AG04449 (cell line): ENCODE data around the gene IQSEC3.

Source experiments
- CTCF ChIA-PET: fragments of 350-600 bp; formaldehyde crosslinking; extraction: SDS; loops from one replicate; lab custom pipeline; 2021; ENCODE audit warnings: antibody characterized with exemption; lab: Yijun Ruan, JAX
- POLR2A ChIA-PET: fragments of 400-600, 350-600 bp; formaldehyde crosslinking; extraction: SDS; loops from one replicate; lab custom pipeline; 2020; ENCODE audit warnings: antibody characterized with exemption, inconsistent platforms; lab: Yijun Ruan, JAX
- DNase-seq: peaks from one replicate; pipeline ENCODE4 v3.0.0-alpha.2; 2010; ENCODE audit warnings: low read depth, low spot score
- H3K4me3 ChIP-seq: 2 replicates; pipeline ENCODE4 v1.5.1; 2011; ENCODE audit warnings: low read depth, mild to moderate bottlenecking, control low read depth, low read length
- TF ChIP-seq, protein P1 (sequence below): IDR thresholded peaks from one replicate; pipeline ENCODE4 v1.5.1; 2011; ENCODE audit warnings: mild to moderate bottlenecking, moderate library complexity, low read length, control low read depth, inconsistent platforms; ENCODE audit not compliant: insufficient read depth; ENCODE audit errors: missing control alignments

IQSEC3 gene

DNA sequence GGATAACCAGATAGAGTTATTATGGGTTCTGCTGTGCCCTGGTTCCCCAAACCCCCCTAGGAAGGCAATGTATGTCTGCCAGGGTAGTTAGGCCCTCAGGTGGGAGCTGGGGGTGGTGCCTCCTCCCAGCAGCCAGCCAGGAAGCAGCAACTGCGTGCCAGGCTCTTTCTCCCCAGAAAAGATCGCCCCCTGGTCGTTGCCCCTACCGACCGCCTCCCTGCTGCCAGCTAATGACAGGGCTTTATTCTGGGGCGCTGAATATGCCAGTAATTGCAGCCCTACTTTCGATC lies 36.3 kb downstream of the IQSEC3 start:
- H3K4me3 ChIP-seq: no peak overlapping the region
- DNase-seq: no peak
- CTCF ChIA-PET: no interaction called here
- POLR2A ChIA-PET: no interaction called here
- TF ChIP-seq, protein P1, sequence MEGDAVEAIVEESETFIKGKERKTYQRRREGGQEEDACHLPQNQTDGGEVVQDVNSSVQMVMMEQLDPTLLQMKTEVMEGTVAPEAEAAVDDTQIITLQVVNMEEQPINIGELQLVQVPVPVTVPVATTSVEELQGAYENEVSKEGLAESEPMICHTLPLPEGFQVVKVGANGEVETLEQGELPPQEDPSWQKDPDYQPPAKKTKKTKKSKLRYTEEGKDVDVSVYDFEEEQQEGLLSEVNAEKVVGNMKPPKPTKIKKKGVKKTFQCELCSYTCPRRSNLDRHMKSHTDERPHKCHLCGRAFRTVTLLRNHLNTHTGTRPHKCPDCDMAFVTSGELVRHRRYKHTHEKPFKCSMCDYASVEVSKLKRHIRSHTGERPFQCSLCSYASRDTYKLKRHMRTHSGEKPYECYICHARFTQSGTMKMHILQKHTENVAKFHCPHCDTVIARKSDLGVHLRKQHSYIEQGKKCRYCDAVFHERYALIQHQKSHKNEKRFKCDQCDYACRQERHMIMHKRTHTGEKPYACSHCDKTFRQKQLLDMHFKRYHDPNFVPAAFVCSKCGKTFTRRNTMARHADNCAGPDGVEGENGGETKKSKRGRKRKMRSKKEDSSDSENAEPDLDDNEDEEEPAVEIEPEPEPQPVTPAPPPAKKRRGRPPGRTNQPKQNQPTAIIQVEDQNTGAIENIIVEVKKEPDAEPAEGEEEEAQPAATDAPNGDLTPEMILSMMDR: no peak

DNA sequence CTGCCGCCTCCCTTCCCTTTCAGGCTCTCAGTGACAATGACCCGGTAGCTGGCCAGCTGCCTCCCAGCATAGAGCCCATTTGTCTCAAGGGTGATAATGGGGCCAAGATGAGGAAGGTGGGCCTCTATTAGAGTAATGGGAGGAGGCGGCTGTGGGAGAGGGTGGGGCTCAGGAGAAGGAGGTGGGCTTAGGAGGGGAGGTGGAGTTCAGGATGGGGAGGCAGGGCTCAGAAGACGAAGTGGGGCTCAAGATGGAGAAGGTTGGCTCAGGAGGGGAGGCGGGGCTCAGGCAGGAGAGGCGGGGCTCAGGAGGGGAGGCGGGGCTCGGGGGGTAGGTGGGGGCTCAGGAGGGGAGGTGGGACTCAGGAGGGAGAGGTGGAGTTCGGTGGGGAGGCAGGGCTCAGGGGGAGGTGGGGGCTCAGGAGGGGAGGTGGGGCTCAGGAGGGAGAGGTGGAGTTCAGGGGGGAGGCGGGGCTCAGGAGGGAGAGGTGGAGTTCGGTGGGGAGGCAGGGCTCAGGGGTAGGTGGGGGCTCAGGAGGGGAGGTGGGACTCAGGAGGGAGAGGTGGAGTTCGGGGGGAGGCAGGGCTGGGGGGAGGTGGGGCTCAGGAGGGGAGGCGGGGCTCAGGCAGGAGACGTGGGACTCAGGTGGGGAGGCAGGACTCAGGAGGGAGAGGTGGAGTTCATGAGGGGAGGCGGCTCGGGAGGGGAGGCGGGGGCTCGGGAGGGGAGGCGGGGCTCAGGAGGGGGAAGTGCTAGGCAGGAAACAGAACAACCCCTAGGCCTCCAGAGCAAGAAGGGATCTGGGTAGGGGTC lies 36.8 kb downstream of the IQSEC3 start:
- ChIA-PET CTCF (no interaction called here), POLR2A (no interaction called here)

DNA sequence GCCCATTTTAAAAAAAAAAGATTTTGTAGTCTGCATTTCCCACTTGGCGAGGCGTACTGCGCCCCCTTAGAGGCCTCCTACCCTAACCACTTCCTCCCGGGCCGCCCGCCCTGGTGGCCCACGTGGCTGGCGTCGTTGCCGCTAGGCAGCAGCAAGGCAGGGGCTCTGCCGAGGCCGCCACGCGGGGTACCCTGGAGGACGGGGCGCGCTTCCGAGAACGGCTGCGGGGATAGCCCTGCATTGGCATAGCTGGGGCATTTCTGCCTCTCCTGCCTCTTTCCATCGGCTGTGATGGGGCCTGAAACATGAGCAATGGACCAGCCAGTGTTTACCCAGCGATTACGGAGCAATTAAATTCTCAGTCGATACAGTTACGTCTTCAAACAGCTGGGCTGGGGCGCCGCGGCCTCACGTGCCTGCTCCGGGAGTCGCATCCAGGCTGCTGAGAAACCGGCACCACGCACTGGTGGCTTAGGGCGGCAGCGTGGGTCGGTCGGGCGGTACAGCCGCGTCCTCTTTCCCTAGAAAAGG lies 38.0 kb downstream of the IQSEC3 start:
- no peak overlapping the region for H3K4me3 ChIP-seq
- POLR2A ChIA-PET: no interaction called here
- CTCF ChIA-PET: no interaction called here
- DNase-seq: no peak
- TF ChIP-seq, protein P1: no peak

More for the DNA sequence above, 36.8 kb downstream of the IQSEC3 start:
- no peak overlapping the region for H3K4me3 ChIP-seq
- no peak for DNase-seq
- TF ChIP-seq, protein P1: no peak

DNA sequence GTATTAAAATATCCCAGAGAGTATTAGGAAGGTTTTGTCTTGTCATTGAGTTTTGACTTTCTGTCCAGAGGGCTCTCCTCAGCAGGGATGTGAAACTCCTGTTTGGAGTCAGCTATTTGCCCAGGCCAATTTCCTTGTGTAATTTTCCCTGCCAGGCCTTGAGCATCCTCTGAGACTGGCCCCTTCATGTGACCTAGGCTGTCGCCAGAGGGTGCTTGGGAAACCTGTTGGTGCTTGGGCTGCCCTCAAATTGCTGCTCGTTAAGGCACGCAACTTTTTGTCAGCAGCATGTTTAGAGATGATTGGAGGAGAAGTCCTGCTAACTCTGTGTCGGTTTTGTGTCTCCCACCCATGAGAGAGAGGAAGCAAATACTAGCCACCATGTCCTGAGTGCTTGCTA lies 39.1 kb downstream of the IQSEC3 start:
- no peak for DNase-seq
- TF ChIP-seq, protein P1: no peak
- CTCF ChIA-PET: no interaction called here
- H3K4me3 ChIP-seq: no peak overlapping the region
- POLR2A ChIA-PET: no interaction called here

DNA sequence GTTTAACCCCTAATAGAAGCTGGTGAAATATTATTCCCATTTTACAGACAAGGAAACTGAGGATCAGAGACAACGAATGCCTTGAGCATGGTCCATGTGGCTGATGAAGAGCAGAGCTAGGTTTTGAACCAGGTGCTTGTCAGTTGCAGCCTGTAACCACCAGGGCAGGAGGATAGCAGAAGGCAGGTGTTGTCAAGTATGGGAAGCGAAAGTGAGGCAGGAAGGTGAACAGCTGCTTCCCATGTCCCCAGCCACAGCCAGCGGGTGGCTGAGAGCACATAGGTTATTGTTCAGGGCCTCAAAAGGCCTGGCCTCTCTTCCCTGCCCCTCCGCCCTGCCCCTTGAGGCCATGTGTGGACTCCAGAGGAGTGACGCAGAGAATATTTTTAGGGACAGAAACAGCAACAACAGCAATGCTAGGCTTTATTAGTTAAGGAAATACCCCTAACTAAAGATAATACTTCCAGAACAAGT lies 39.6 kb downstream of the IQSEC3 start:
- no peak for DNase-seq
- ChIA-PET CTCF (no interaction called here), POLR2A (no interaction called here)
- H3K4me3 ChIP-seq: no peak overlapping the region
- TF ChIP-seq, protein P1: no peak

DNA sequence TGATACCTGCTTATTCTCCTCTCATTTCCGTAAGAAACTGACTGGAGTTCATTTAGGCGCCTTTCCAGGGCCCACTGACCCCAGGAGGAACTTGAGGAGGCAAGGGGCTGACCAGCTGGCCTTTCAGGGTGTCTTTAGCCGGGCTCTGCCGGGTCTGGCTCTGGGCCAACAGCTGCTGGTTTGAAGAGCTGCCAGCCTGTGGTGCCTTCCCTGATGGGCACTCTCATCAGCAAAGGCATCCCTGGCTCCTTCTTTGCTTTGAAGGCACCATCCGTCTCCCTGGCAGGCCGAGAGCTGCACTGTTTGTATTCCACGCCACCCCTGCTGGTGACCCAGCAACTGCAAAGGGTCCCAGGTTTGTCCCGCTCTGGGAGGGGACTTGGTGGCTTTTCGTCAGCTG lies 42.0 kb downstream of the IQSEC3 start:
- POLR2A ChIA-PET: no interaction called here
- CTCF ChIA-PET: no interaction called here
- TF ChIP-seq, protein P1: no peak
- DNase-seq: no peak
- H3K4me3 ChIP-seq: no peak overlapping the region
